Neural cell (in vitro differentiated cells): ENCODE data around the gene GIMAP8.

Experiments used
- EP300 ChIP-seq: fragments of 450-650 bp; conservative IDR thresholded peaks from 2 replicates; pipeline ENCODE4 v1.6.1; 2014; ENCODE audit warnings: antibody characterized with exemption, mild to moderate bottlenecking, moderate library complexity; ENCODE audit not compliant: poor library complexity, severe bottlenecking
- EZH2 ChIP-seq: fragments of 200-600, 300-800 bp; shearing (Covaris generic), sonication (generic); IDR thresholded peaks from 2 replicates; pipeline ENCODE4 v1.6.1; 2014; ENCODE audit warnings: antibody characterized with exemption, low read length, borderline replicate concordance, mild to moderate bottlenecking; ENCODE audit not compliant: insufficient read depth, poor library complexity, severe bottlenecking
- POLR2AphosphoS5 ChIP-seq: IDR thresholded peaks from 2 replicates; pipeline ENCODE4 v1.6.1; 2012
- RAD21 ChIP-seq: fragments of 450-650 bp; conservative IDR thresholded peaks from 2 replicates; pipeline ENCODE4 v1.6.1; 2014; ENCODE audit warnings: antibody characterized with exemption, mild to moderate bottlenecking, moderate library complexity
- SMC3 ChIP-seq: fragments of 450-650 bp; conservative IDR thresholded peaks from 2 replicates; pipeline ENCODE4 v1.6.1; 2014; ENCODE audit warnings: antibody characterized with exemption, mild to moderate bottlenecking, moderate library complexity; ENCODE audit not compliant: poor library complexity
- TF ChIP-seq, protein P1 (sequence below): IDR thresholded peaks from 2 replicates; pipeline ENCODE4 v1.6.1; 2012; ENCODE audit warnings: borderline replicate concordance
- TF ChIP-seq, protein P2 (sequence below): fragments of 450-650 bp; IDR thresholded peaks from 2 replicates; pipeline ENCODE4 v1.5.1; 2014; ENCODE audit warnings: antibody characterized with exemption, mild to moderate bottlenecking, moderate library complexity; ENCODE audit not compliant: poor library complexity, severe bottlenecking

DNA sequence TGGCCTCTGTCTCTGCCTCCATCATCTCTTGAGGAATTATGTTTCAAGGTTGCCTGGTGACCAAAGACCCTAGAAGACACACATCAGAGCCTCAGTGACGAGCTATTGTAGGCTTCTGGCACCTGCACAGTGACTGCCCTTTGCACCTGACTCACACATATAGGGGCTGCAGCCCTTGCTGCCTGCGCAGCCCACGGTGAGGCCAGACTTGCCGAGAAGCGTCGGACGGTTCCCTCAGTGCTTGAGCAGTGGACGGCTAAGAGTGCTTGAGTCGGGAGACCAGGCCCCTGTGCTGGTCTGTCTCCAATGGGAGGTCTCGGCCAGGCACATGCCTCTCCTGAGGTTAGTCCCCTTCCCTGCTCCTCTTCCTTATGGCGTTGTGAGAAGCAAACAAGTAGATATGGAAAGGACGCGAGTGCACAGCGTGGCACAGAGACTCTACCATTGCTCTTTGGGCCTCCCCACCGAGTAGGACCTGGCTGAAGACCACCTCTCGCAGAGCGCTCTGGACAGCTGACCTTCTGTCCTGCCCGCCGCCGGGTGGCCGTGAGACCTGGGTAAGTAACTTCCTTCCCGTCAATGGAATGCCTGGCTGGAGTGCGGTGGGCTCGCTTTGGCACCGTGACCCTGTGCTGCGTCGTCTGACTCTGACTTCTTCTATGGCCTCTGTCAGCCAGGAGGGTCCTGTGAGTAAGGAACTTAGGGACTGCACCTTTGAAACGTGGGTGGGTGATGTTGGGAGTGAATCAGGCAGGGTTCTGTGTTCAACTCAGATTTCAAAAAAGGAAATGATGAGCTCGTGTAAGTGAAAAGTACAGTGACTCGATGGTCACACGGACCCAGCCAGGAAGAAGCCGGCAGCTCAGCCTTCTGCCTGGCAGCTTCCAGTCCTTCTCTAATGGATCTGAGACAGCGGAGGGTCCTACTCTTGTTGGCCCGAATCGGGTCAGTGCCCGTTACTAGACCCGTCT, 37.6 kb upstream of the GIMAP8 start:
- no peak for TF ChIP-seq EZH2
- TF ChIP-seq, protein P1, sequence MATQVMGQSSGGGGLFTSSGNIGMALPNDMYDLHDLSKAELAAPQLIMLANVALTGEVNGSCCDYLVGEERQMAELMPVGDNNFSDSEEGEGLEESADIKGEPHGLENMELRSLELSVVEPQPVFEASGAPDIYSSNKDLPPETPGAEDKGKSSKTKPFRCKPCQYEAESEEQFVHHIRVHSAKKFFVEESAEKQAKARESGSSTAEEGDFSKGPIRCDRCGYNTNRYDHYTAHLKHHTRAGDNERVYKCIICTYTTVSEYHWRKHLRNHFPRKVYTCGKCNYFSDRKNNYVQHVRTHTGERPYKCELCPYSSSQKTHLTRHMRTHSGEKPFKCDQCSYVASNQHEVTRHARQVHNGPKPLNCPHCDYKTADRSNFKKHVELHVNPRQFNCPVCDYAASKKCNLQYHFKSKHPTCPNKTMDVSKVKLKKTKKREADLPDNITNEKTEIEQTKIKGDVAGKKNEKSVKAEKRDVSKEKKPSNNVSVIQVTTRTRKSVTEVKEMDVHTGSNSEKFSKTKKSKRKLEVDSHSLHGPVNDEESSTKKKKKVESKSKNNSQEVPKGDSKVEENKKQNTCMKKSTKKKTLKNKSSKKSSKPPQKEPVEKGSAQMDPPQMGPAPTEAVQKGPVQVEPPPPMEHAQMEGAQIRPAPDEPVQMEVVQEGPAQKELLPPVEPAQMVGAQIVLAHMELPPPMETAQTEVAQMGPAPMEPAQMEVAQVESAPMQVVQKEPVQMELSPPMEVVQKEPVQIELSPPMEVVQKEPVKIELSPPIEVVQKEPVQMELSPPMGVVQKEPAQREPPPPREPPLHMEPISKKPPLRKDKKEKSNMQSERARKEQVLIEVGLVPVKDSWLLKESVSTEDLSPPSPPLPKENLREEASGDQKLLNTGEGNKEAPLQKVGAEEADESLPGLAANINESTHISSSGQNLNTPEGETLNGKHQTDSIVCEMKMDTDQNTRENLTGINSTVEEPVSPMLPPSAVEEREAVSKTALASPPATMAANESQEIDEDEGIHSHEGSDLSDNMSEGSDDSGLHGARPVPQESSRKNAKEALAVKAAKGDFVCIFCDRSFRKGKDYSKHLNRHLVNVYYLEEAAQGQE: no peak
- TF ChIP-seq EP300: no peak
- TF ChIP-seq, protein P2, sequence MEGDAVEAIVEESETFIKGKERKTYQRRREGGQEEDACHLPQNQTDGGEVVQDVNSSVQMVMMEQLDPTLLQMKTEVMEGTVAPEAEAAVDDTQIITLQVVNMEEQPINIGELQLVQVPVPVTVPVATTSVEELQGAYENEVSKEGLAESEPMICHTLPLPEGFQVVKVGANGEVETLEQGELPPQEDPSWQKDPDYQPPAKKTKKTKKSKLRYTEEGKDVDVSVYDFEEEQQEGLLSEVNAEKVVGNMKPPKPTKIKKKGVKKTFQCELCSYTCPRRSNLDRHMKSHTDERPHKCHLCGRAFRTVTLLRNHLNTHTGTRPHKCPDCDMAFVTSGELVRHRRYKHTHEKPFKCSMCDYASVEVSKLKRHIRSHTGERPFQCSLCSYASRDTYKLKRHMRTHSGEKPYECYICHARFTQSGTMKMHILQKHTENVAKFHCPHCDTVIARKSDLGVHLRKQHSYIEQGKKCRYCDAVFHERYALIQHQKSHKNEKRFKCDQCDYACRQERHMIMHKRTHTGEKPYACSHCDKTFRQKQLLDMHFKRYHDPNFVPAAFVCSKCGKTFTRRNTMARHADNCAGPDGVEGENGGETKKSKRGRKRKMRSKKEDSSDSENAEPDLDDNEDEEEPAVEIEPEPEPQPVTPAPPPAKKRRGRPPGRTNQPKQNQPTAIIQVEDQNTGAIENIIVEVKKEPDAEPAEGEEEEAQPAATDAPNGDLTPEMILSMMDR: no peak
- no peak for TF ChIP-seq POLR2AphosphoS5
- no peak for TF ChIP-seq SMC3
- no peak for TF ChIP-seq RAD21
